ENCODE data around the gene USP9X. TPM values are rescaled to one million over a fixed set of nuclear protein-coding genes. Genes with fewer than 3 reads are reported as not detected.

Gene USP9X
- total RNA-seq, 2 experiments from 2014 or later: 60.0 to 63.4 TPM

DNA sequence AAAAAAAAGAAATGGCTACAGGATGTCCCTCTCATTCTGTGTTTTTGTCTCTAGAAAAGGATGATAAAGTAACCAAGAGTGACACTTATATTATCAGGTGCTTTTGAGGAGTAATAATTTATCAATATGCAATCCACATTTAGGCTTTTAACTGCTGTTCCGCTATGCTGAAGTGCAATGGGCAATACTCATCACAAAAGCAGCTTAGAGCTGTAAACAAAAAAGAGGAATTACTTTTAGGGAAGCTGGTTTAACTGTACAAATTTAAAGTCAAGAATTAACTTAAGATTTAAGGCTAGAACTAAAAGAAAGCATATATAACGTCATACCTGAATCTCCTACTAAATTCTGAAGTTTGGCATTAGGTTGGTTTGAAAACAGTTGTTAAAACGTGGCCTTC, 155.3 kb downstream of the USP9X start:
- Mint-ChIP-seq H3K27me3 (ENCODE audit: low read depth) (no peaks in the 10 kb centered on the region), H3K36me3 (ENCODE audit: low read depth) (no peaks in the 10 kb centered on the region), H3K4me3 (no peak overlapping the region), H3K9me3 (no peaks in the 10 kb centered on the region), H3K27ac (no peak overlapping the region), H3K4me1 (ENCODE audit: low read depth) (peaks cover 8% of the 10 kb centered on the region)
- CTCF ChIA-PET: no interaction called here
- DNase-seq: no peak
- intact Hi-C loops (cut with micrococcal nuclease): no loop called here

DNA sequence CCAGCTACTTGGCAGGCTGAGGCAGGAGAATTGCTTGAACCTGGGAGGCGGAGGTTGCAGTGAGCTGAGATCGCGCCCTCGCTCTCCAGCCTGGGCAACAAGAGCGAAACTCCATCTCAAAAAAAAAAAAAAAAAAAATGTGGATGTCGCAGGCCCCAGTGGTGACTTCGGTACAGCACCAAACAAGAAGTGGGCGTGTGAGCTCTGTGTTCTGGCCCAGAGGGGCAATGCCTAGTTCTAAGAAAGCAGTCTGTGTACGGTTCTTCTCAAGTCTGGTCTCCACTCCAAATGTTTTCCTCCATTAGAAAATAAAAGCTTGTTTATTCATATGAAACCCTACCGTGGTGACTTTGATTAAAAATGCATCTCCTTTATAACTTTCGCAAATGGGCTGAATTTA, 156.7 kb downstream of the USP9X start:
- intact Hi-C loops (cut with micrococcal nuclease): no loop called here
- CTCF ChIA-PET: interaction anchor here (0.7 to 1.5 kb wide), 2 partner anchors 11 to 26 kb away, joined by 3 read pairs; no protein-coding TSS in a partner anchor
- Mint-ChIP-seq H3K4me3 (no peak overlapping the region), H3K36me3 (ENCODE audit: low read depth) (no peaks in the 10 kb centered on the region), H3K4me1 (ENCODE audit: low read depth) (peaks cover 6% of the 10 kb centered on the region), H3K27me3 (ENCODE audit: low read depth) (no peaks in the 10 kb centered on the region), H3K27ac (no peak overlapping the region), H3K9me3 (no peaks in the 10 kb centered on the region)
- no peak for DNase-seq

DNA sequence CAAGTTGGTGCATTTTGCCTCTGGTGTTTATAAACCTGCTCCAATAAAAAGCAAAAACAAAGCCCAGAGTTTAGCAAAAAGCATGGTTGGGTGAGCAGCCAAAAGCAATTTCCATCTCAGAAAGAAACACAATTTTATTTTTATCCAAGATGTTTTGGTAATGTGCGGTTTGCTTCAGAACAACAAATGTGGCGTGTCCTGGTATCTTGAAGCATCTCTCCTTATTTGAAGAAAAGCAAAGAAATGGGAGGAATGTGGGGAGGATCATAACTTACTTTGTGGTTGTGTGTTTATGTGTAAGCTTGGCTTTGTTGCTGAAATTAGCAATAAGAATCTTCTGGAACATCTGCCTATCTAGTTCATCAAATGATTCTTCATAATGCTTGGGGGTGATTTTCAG, 160.4 kb downstream of the USP9X start:
- Mint-ChIP-seq H3K4me3 (no peak overlapping the region), H3K9me3 (no peaks in the 10 kb centered on the region), H3K4me1 (ENCODE audit: low read depth) (no peaks in the 10 kb centered on the region), H3K27me3 (ENCODE audit: low read depth) (no peaks in the 10 kb centered on the region), H3K27ac (no peak overlapping the region), H3K36me3 (ENCODE audit: low read depth) (no peaks in the 10 kb centered on the region)
- CTCF ChIA-PET: no interaction called here
- DNase-seq: no peak
- intact Hi-C loops (cut with micrococcal nuclease): no loop called here

DNA sequence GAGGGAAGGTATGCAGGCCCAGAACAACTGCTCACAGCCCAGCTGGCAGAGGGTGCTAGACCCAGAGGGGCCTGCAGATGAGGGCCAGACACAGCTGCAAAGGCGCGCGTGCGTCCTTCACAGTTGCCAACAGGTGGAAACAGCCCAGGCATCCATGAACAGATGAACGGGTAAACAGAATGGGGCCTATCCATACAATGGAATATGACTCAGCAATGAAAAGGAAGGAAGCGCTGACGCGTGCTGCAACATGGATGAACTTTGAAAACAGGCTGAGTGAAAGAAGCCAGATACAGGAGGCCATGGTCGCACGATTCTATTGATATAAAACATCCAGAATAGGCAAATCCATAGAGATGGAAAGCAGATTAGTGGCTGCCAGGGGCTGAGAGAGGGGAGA, 165.6 kb downstream of the USP9X start:
- DNase-seq: no peak
- Mint-ChIP-seq H3K27me3 (ENCODE audit: low read depth) (no peaks in the 10 kb centered on the region), H3K4me3 (no peak overlapping the region), H3K36me3 (ENCODE audit: low read depth) (no peaks in the 10 kb centered on the region), H3K4me1 (ENCODE audit: low read depth) (peaks cover 7% of the 10 kb centered on the region), H3K9me3 (no peaks in the 10 kb centered on the region), H3K27ac (no peak overlapping the region)
- CTCF ChIA-PET: interaction anchor here (1.0 kb wide), 1 partner anchor 70 kb away, joined by 3 read pairs; no protein-coding TSS in a partner anchor
- intact Hi-C loops (cut with micrococcal nuclease): loop anchor here (5.0 to 10.0 kb wide), 2 partner anchors 374 to 456 kb away; no protein-coding TSS in a partner anchor

DNA sequence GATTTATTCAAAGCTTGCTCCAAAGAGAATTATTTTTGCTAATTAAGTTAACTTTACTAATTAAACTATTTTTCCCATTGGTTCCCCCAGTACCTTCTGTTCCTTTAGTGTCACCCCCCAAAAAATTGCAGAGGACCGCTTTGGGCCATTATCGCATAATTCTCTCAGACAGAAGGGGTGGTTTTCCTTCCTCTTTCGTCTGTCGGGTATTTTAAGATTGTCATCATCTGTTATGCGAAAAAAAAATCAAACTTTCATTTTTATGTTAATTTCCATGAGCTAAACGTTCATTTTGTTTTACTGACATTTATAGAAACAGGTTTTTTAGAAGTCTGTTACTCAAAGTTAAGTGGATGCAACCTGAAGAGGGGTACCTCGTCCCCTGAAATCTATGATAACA, 172.6 kb downstream of the USP9X start:
- intact Hi-C loops (cut with micrococcal nuclease): loop anchor here (10.0 kb wide), 1 partner anchor 463 kb away; no protein-coding TSS in a partner anchor
- H3K27me3 Mint-ChIP-seq (ENCODE audit: low read depth): no peaks in the 10 kb centered on the region
- no peaks in the 10 kb centered on the region for H3K36me3 Mint-ChIP-seq (ENCODE audit: low read depth)
- no peak for DNase-seq
- peaks cover 5% of the 10 kb centered on the region for H3K4me1 Mint-ChIP-seq (ENCODE audit: low read depth)
- H3K27ac Mint-ChIP-seq: no peak overlapping the region
- CTCF ChIA-PET: interaction anchor here (0.6 kb wide), 1 partner anchor 78 kb away, joined by 3 read pairs; no protein-coding TSS in a partner anchor
- no peaks in the 10 kb centered on the region for H3K9me3 Mint-ChIP-seq
- no peak overlapping the region for H3K4me3 Mint-ChIP-seq

DNA sequence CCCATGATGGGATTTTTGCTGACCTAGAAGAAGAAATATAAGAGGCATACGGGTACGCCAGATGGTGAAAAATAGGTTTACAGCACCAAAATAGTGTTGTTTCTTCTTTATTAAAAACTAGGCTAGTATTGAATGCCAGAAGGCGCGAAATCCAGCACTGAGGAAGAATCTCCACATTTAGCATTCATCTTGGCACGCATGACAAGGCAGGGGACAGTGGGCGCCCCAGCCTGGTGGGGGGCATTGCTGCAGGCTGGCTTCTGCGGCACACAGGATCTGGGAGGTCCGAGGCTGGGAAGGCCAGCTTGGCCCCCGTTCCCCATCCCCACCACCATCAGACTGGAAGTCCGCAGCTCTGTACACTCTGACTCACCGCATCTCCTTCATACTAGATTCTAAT, 173.0 kb downstream of the USP9X start:
- Mint-ChIP-seq H3K27me3 (ENCODE audit: low read depth) (no peaks in the 10 kb centered on the region), H3K27ac (no peak overlapping the region), H3K9me3 (no peaks in the 10 kb centered on the region), H3K4me1 (ENCODE audit: low read depth) (peaks cover 4% of the 10 kb centered on the region), H3K4me3 (no peak overlapping the region), H3K36me3 (ENCODE audit: low read depth) (no peaks in the 10 kb centered on the region)
- CTCF ChIA-PET: interaction anchor here (0.6 kb wide), 1 partner anchor 78 kb away, joined by 3 read pairs; no protein-coding TSS in a partner anchor
- no peak for DNase-seq
- intact Hi-C loops (cut with micrococcal nuclease): loop anchor here (10.0 kb wide), 1 partner anchor 463 kb away; no protein-coding TSS in a partner anchor

DNA sequence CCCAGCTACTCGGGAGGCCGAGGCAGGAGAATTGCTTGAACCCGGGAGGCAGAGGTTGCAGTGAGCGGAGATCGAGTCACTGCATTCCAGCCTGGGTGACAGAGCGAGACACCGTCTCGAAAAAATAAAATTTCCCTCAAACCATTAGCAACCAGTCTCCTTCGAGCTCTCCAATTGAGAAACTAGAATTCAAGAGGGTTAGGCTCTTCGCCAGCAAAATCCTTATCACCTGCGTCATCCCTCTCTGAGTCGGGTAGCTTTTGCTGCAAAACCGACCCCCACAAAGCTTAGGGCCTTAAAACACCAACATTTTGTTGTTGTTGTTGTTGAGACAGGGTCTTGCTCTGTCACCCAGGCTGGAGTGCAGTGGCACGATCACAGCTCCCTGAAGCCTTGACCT, 173.6 kb downstream of the USP9X start:
- no peaks in the 10 kb centered on the region for H3K27me3 Mint-ChIP-seq (ENCODE audit: low read depth)
- no peaks in the 10 kb centered on the region for H3K4me1 Mint-ChIP-seq (ENCODE audit: low read depth)
- H3K27ac Mint-ChIP-seq: no peak overlapping the region
- H3K36me3 Mint-ChIP-seq (ENCODE audit: low read depth): no peaks in the 10 kb centered on the region
- H3K4me3 Mint-ChIP-seq: no peak overlapping the region
- intact Hi-C loops (cut with micrococcal nuclease): loop anchor here (10.0 kb wide), 1 partner anchor 464 kb away; no protein-coding TSS in a partner anchor
- CTCF ChIA-PET: no interaction called here
- H3K9me3 Mint-ChIP-seq: no peaks in the 10 kb centered on the region
- no peak for DNase-seq

DNA sequence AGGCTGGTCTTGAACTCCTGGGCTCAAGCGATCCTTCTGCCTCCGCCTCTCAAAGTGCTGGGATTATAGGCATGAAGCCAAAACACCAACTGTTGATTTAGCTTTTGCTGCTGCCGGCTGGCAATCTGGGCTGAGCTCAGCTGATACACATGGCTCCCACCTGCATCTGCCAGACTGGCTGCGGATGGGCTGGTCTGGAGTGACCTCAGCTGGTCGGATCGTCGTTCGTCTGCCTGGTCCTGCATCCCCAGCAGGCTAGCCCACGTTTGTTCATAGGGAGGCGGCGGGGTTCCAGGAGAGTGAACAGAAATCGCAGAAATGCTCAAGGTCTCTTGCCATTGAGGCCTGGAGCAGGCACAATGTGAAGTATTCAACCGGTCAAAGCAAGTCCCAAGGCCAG, 174.3 kb downstream of the USP9X start:
- Mint-ChIP-seq H3K4me3 (no peak overlapping the region), H3K27ac (no peak overlapping the region), H3K4me1 (ENCODE audit: low read depth) (no peaks in the 10 kb centered on the region), H3K36me3 (ENCODE audit: low read depth) (no peaks in the 10 kb centered on the region), H3K9me3 (no peaks in the 10 kb centered on the region), H3K27me3 (ENCODE audit: low read depth) (no peaks in the 10 kb centered on the region)
- intact Hi-C loops (cut with micrococcal nuclease): loop anchor here (10.0 kb wide), 1 partner anchor 465 kb away; no protein-coding TSS in a partner anchor
- CTCF ChIA-PET: no interaction called here
- no peak for DNase-seq

DNA sequence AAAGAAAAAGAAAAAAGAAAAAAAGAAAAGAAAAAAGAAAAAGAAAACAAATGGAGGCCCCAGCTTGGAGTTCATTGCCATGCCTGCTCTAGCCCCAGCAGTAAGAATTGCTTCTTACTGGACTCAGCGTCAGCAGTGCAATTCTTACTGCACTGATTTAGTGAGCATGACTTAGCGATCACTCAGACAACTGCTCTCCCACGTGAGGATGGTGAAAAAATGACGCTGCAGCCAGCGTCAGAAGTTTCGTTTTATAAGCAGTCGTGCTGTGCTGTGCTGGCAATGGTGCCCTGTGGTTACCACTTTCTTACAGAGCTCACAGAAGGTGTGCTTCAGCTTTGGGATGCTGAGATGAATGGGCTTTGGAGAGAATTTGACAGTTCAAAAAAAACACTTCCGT, 180.4 kb downstream of the USP9X start:
- H3K4me1 Mint-ChIP-seq (ENCODE audit: low read depth): peaks cover 8% of the 10 kb centered on the region
- H3K27ac Mint-ChIP-seq: no peak overlapping the region
- CTCF ChIA-PET: interaction anchor here (0.6 kb wide), 1 partner anchor 119 kb away, joined by 4 read pairs; no protein-coding TSS in a partner anchor
- H3K9me3 Mint-ChIP-seq: no peaks in the 10 kb centered on the region
- H3K27me3 Mint-ChIP-seq (ENCODE audit: low read depth): no peaks in the 10 kb centered on the region
- no peak overlapping the region for H3K4me3 Mint-ChIP-seq
- no peaks in the 10 kb centered on the region for H3K36me3 Mint-ChIP-seq (ENCODE audit: low read depth)
- intact Hi-C loops (cut with micrococcal nuclease): loop anchor here (2.0 kb wide), 1 partner anchor 69 kb away; the partner anchor contains the start of gene DDX3X
- peak; percentile 82 for DNase-seq

DNA sequence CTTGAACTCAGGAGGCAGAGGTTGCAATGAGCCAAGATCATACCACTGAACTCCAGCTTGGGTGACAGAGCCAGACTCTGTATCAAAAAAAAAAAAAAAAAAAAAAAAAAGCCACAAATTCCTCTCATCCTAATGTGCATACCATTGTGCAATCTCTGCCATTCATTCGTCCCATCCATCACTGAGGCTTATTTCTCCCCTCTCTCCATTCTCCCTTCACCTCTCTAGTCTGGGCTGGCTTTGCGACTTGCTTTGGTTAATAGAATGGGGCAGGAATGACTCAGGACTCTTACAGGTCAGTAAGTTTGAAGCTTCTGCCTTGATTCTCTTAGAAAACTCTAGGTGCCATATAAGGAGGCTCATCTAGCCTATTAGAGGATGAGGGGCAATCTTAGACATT, 188.4 kb downstream of the USP9X start:
- Mint-ChIP-seq H3K4me1 (ENCODE audit: low read depth) (peaks cover 7% of the 10 kb centered on the region), H3K4me3 (no peak overlapping the region), H3K36me3 (ENCODE audit: low read depth) (no peaks in the 10 kb centered on the region), H3K9me3 (no peaks in the 10 kb centered on the region), H3K27ac (no peak overlapping the region), H3K27me3 (ENCODE audit: low read depth) (no peaks in the 10 kb centered on the region)
- intact Hi-C loops (cut with micrococcal nuclease): loop anchor here (10.0 kb wide), 1 partner anchor 461 kb away; no protein-coding TSS in a partner anchor
- DNase-seq: no peak
- CTCF ChIA-PET: no interaction called here

DNA sequence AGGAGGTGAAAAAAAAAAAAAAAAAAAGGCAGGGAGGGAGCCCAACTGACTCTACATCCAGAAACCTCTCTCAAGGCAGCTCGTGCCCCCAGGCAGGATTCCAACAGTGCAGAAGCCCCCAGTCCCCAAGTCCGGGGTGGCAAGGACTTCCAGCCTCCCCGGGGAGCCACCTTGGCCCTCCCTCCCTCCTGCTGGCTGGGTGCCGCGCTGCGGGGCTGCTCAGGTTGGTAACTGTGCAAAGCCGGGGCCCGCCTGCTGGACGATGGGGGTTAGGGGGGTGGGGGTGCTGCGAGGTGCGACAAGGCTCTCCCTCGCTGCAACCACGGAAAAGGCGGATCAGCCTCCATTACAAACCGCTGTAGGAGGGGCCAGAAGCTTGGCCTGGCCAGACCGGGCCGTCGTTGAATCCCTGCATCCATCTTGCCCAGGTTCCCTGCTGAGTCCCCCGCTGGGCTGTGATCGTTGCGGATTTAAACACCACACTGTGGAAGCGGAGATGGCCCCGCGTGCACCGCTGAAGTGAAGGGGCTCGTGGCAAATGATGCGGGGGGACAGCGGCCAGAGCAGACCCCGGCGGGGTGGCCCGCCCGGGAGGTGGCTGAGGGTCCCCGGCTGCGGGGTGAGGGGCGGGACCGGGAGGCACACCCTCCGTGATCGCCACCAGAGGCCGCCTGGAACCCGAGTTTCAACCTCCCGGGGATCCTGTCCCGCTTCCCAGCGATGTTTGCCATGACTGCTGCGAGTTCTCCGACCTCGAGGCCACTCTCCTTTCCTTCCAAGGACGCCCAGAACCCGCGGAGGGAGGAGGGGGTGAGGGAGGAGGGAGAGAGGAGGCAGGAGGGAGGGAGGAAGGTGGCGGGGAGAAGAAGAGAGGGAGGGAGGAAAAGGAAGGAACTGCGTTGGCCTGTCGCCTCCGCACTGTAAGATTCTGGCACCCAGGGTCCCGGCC, 190.7 kb downstream of the USP9X start:
- Mint-ChIP-seq H3K36me3 (ENCODE audit: low read depth) (no peaks in the 10 kb centered on the region), H3K4me3 (peak overlapping the region; percentile 74), H3K4me1 (ENCODE audit: low read depth) (peaks cover 7% of the 10 kb centered on the region), H3K9me3 (no peaks in the 10 kb centered on the region), H3K27me3 (ENCODE audit: low read depth) (no peaks in the 10 kb centered on the region), H3K27ac (peak overlapping the region; percentile 41)
- intact Hi-C loops (cut with micrococcal nuclease): loop anchor here (1.0 to 10.0 kb wide), 2 partner anchors 166 to 459 kb away; no protein-coding TSS in a partner anchor
- DNase-seq: peak; percentile 73
- CTCF ChIA-PET: interaction anchor here (0.7 kb wide), 1 partner anchor 167 kb away, joined by 3 read pairs; no protein-coding TSS in a partner anchor

DNA sequence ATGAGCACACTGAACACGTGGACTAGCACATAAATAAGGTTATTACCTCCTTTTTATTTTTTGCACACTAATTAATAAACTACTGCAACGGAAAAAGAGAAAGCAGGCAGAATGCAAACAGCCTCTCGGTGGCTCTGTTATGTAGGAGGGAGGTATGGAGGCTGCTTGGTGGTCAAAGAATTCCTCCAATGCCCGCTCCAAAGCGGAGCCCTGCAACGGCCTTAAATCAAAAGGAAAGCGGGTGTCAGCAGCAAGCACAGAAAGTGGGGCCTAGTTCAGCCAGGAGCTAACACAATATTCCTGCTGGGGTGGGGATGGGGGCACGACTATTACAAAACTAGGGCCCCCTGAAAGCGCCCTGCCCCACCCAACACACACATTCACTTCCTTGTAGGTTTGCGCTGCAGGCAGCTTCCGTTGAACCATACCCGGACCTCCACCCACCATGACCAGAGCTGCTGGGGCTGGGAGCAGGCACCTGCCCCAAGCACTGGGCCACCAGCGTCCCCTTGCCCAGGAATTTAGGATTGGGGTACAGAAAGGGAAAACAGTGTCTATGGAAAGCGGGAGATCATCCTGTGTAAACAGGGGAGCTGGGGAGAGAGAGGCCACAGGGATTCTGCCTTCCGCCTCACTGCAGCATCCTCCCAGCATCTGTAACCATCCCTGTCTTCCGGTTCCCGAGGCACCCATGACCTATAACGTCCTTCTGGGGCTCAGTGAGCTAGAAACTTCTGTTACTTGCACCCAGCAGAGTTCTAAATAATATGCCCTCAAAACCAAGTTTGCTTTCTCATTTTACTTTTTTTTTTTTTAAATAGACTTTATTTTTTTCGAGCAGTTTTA, 191.6 kb downstream of the USP9X start:
- Mint-ChIP-seq H3K9me3 (no peaks in the 10 kb centered on the region), H3K27ac (no peak overlapping the region), H3K27me3 (ENCODE audit: low read depth) (no peaks in the 10 kb centered on the region), H3K4me1 (ENCODE audit: low read depth) (peaks cover 7% of the 10 kb centered on the region), H3K36me3 (ENCODE audit: low read depth) (no peaks in the 10 kb centered on the region), H3K4me3 (peak overlapping the region; percentile 74)
- CTCF ChIA-PET: interaction anchor here (0.8 kb wide), 1 partner anchor 181 kb away, joined by 3 read pairs; no protein-coding TSS in a partner anchor
- intact Hi-C loops (cut with micrococcal nuclease): loop anchor here (1.0 to 10.0 kb wide), 3 partner anchors 54 to 458 kb away; no protein-coding TSS in a partner anchor
- peak; percentile 9 for DNase-seq

Measured in activated naive CD4-positive, alpha-beta T cell treated with anti-CD3 and anti-CD28 coated beads for 36 hours (primary cell).